HG03135 (cell line): Measurements from ENCODE around the gene EEFSEC.

Source experiments
- ATAC-seq: cut with Tn5 transposase; IDR thresholded peaks from one replicate; pipeline ENCODE4 v1.9.1; 2021; ENCODE audit warnings: mild to moderate bottlenecking, moderate library complexity; ENCODE audit not compliant: unreplicated experiment

EEFSEC gene

DNA sequence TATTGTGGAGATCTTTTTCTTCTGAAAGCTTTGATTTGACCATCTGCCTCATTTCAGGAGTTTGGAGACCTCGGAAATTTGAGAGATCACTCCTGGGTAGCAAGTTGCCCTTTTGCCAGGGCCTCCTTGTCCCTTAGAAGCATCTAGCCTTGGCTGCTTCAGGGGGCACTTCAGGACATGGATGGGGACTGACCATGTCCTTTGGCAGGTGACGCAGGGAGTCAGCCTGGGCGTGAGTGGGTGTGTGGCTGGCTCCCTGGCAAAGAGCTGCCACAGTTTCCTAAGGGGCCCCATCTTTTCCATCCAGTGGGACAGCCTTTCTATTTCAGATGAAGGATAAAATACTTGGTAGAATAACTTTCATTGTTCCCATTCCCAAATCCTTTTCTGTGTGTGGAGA, 27.6 kb downstream of the EEFSEC start:
- ATAC-seq, result no peak

- no peak for ATAC-seq
Measured at GRCh38 chr3:128182656-128183055, 29.4 kb downstream of the EEFSEC start.

DNA sequence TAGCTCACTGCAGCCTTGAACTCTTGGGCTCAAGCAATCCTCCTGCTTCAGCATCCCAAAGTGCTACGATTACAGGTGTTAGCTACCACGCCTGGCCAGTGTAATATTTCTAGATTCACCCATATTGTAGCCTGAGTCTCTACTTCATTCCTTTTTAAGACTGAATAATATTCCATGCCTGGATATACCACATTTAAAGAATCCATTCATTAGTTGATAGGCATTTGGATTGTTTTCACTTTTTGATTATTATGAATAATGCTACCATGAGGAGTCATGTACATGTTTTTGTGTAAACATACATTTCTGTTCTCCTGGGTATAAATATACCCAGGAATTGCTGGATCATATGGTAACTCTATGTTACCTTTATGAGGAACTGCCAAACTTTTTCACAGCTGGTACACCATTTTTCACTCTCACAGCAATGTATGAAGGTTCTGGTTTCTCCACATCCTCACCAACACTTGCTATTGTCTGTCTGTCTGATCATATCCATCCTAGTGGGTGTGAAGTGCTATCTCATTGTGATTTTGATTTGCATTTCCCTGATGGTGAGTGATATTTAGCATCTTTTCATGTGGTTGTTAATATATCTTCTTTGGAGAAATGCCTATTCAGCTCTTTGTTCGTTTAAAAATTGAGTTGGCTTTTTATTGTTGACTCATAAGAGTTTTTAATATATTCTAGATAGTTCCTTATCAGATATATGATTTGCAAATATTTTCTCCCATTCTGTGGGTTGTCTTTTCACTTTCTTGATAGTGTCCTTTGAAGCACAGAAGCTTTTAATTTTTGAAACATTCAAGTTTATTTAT, 32.6 kb downstream of the EEFSEC start:
- no peak for ATAC-seq

DNA sequence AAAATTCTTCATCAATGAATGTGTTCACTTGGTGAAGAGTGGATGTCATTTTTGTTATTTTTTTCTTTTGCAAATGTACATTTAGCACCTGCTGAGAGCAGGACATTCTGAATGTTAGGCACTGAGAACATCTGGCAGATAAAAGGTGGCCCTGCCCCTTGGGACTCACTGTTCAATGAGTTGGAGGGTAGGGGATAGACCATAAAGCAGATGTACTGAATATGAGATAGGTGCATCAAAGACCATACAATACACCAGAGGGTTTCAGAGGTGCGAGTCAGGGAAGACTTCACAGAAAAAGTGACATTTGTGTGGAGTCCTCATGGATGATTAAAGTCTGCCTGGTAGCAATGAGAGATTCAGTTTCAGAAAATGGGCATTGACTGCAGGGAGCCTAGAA, 34.2 kb downstream of the EEFSEC start:
- no peak for ATAC-seq

DNA sequence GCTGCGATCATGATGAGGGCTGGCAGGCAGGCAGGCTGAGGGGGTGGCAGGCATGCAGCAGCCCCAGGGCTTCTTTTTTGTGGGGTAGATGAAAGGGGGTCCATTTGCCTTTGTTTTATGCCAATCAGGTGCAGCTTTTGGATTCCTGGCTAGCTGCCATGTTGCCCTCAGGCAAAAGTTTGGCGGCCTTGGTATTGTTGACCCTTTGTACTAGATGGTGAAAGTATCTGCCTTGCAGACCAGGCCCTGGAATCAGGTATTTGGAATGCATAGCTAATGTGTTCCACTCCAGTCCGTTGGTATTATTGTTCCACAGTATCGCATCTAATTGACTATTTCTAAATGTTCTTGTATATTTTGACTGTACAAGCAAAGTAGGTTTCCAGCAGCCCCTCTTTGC, 35.0 kb downstream of the EEFSEC start:
- no peak for ATAC-seq

GRCh38 chr3:128188956-128189355, 35.7 kb downstream of the EEFSEC start:
- no peak for ATAC-seq

GRCh38 chr3:128190501-128190900, 37.2 kb downstream of the EEFSEC start:
- ATAC-seq, result no peak

GRCh38 chr3:128192131-128192530, 38.9 kb downstream of the EEFSEC start:
- no peak for ATAC-seq

DNA sequence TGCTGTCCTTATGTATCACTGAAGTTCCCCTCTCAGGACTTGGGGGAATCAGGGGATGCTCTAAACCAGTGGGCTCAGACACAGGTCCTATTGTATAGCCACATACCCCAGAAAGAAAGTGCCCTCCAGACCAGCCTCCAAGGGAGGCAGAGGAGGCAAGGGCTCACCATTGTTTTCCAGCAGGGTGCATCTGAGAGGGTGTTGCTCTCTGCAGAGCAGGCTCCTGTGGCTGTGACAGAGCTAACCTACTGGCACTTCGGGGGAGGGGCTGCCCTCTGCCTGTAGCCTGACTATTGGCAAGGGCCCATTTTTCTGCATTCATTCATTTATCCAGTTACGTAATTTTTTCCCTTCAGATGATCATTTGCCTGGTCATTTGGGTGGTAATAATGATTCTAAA, 39.9 kb downstream of the EEFSEC start:
- ATAC-seq, result no peak

DNA sequence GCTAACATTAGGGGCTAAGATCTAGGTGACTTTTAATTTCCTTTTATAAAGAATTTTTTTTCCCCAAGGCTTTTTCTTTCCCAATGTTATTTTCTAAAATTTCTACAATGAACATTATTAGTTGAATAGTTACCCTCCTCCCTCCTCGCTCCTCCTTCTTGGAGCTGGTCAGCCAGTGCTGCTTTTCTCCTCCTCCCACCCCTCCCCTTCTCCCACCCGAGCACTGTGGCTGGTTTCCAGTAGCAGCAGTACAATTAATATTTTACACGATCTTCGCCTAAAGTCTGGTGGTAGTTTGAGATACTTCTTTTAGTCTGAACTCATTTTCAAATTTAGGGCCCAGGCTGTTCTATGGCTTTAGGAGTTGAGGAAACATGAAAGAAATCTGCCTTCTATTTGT, 41.6 kb downstream of the EEFSEC start:
- no peak for ATAC-seq

DNA sequence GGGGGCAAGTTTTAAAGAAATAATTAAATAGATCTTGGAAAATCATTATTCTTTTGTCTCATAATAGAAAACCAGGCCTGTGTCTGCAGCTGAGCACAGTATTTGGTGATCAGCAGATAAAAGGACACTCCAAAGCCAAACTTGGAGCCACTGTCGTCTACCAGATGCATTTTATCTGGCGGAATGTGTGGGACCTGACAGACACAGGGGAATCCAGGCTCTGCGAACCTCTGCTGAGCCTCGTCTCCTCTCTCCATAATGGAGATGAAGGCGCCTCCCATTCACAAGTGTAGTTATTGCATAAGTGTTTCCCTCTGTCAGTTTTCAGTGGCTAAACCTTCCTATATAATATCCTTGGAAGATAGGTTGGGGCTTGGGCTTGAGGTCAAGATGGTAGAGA, 42.1 kb downstream of the EEFSEC start:
- no peak for ATAC-seq

- no peak for ATAC-seq
Measured at GRCh38 chr3:128195802-128196201, 42.5 kb downstream of the EEFSEC start.

- ATAC-seq, result no peak
Measured at GRCh38 chr3:128196647-128197046, 43.4 kb downstream of the EEFSEC start.

DNA sequence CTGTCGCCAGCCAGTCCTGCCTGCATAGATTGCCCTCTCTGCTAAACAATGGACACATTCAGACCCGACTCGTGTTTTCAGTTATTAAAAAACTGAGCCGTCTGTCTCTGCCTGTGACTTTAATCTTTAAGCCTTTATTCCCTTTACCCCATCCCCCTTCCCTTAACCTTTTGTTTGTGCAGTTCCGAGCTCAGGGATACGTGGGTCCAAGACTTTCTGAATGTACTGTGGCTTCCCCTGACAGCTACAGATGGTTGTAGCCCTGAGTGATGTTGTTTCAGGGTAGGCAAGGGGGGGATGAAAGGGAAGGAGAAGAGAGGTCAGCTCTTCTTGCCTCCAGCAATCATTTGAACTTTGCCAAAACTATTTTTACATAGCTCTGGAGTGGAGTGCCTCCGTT, 44.6 kb downstream of the EEFSEC start:
- no peak for ATAC-seq

DNA sequence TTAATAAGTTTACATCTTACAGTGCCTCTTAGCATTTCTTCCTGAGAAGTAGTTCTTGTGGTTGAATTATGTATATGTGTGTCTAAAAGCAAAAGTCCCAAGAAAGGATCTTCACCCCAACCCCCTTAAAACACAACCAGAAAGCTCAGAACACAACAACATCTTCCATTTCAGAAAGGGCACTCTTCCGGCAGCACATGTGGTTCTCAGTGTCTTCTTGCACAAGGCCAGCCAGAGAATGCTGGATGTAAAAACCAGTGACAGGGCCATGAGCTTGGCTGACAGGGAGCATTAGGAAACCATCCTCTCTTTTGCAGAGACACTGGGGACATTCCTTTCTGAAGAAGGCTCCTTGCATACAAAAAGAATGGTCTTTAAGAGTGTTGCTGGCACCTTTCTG, 45.0 kb downstream of the EEFSEC start:
- ATAC-seq, result no peak

DNA sequence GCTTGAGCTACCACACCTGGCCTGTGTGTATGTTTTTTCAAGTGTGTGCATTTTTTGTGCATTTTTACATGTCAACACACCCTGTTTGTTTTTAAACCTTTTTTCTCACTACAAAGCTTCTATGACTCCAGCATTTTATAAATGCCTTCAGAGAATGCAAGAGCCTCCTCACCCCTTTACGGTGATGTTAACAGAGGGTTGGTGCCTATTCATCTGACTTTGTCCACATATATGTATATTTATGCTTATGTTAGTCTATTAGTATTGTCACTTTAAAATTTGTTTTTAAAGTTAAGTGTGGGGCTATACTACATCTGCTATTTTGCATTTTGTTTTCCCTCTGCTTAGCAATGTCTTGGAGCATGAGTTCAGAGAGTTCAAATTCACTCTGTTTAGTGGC, 45.8 kb downstream of the EEFSEC start:
- ATAC-seq, result no peak

GRCh38 chr3:128201158-128201755, 48.0 kb downstream of the EEFSEC start:
- ATAC-seq, result no peak

DNA sequence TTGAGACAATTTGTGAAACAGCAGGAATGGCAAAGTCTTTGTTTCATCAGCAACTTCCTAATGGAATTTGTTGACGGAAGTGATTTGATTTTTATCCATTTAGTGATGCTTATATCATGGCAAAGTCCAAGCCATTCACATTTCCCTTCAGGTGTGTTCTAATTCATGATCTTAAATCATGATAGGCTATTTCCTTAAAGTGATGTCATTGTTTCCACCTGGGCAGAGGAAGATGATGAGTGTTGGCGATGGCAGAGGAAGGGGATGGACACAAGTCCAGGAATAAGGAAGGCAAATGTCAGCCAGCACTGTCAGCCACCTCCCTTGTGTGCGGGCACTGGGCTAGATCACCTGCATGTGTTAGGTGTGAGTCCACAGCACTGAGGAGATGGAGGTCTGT, 49.9 kb downstream of the EEFSEC start:
- no peak for ATAC-seq

- no peak for ATAC-seq
Measured at GRCh38 chr3:128205558-128206145, 52.4 kb downstream of the EEFSEC start.

DNA sequence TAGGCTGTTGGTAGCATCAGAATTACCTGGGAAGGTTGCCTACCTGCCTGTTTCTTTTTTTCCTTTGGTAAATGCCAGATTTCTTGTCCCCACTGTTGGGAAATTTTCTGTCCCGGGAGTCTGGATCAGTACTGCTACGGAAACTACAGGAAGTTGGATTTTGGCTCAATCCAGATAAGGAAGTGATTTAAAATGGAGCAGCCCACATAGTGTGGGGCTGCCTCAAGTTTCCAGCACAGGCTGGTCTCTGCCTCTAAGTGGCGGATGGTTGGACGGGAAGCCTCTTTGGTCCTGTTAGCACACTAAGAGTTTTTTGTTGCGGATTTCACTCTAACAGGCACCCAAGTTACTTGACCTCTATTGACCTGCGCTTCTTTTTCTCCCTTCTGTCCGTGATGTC, 54.7 kb downstream of the EEFSEC start:
- ATAC-seq, result no peak

GRCh38 chr3:128210711-128211110, 57.4 kb downstream of the EEFSEC start:
- no peak for ATAC-seq

- no peak for ATAC-seq
Measured at GRCh38 chr3:128214056-128214455, 60.8 kb downstream of the EEFSEC start.
